CD14-positive monocyte (primary cell): ENCODE measurements around the gene VEPH1. TPM values are rescaled to one million over a fixed set of nuclear protein-coding genes. Genes with fewer than 3 reads are reported as not detected.

Experiments used
- DNase-seq, 3 donors: peaks; one replicate each; pipeline ENCODE4 v3.0.0-alpha.2; 2011 to 2022
- H2AFZ ChIP-seq: 2 replicates; pipeline ENCODE4 v1.6.0; 2012; ENCODE audit warnings: mild to moderate bottlenecking, low read depth, low read length, inconsistent platforms; ENCODE audit not compliant: insufficient read depth, poor library complexity, severe bottlenecking
- H3K27ac ChIP-seq, 2 donors: 1 replicate in 1 of 2; 2 replicates in 1 of 2; pipeline ENCODE4 v1.5.1; 2012 to 2013; ENCODE audit warnings: low read length in 2 of 2, control low read depth in 1 of 2, inconsistent platforms in 1 of 2, low read depth in 1 of 2, mild to moderate bottlenecking in 1 of 2
- H3K27me3 ChIP-seq, 2 donors: one replicate each; pipeline versions ENCODE4 v1.6.0 to v1.6.1; 2011 to 2013; ENCODE audit warnings: low read length in 2 of 2; ENCODE audit not compliant: control insufficient read depth in 2 of 2, insufficient read depth in 2 of 2
- H3K36me3 ChIP-seq, 2 donors: replicated peaks in 1 of 2; 1 replicate in 1 of 2; 2 replicates in 1 of 2; pipeline versions ENCODE4 v1.5.1 to v1.6.1; 2012 to 2013; ENCODE audit warnings: low read length in 2 of 2, control low read depth in 1 of 2, inconsistent platforms in 1 of 2, mild to moderate bottlenecking in 1 of 2; ENCODE audit not compliant: insufficient read depth in 2 of 2, control insufficient read depth in 1 of 2
- H3K4me1 ChIP-seq, 2 donors: 1 replicate in 1 of 2; 2 replicates in 1 of 2; pipeline versions ENCODE4 v1.5.1 to v1.6.1; 2012 to 2013; ENCODE audit warnings: low read length in 2 of 2, control low read depth in 1 of 2, inconsistent platforms in 1 of 2, mild to moderate bottlenecking in 1 of 2, moderate library complexity in 1 of 2; ENCODE audit not compliant: insufficient read depth in 2 of 2, control insufficient read depth in 1 of 2
- H3K4me2 ChIP-seq: replicated peaks from 2 replicates; pipeline ENCODE3; 2012; ENCODE audit warnings: low read length, moderate library complexity, mild to moderate bottlenecking; ENCODE audit not compliant: poor library complexity, severe bottlenecking; ENCODE audit errors: extremely low read depth
- H3K4me3 ChIP-seq, 3 experiments: fragments of 200-600 bp in 1 of 3; sonication (generic) in 1 of 3; replicated peaks in 1 of 3; 1 replicate in 2 of 3; 2 replicates in 1 of 3; pipeline ENCODE4 v1.5.1; 2011 to 2013; ENCODE audit warnings: low read length in 3 of 3, mild to moderate bottlenecking in 3 of 3, control low read depth in 2 of 3, low read depth in 2 of 3, inconsistent platforms in 1 of 3, moderate library complexity in 1 of 3
- H3K79me2 ChIP-seq: 2 replicates; pipeline ENCODE4 v1.6.0; 2012; ENCODE audit warnings: mild to moderate bottlenecking, control low read depth, inconsistent platforms, low read length, moderate library complexity; ENCODE audit not compliant: insufficient read depth
- H3K9ac ChIP-seq: 2 replicates; pipeline ENCODE4 v1.6.0; 2017; ENCODE audit warnings: low read length, mild to moderate bottlenecking; ENCODE audit not compliant: insufficient read depth, poor library complexity, severe bottlenecking
- H3K9me3 ChIP-seq, 2 donors: replicated peaks in 1 of 2; 1 replicate in 1 of 2; 2 replicates in 1 of 2; pipeline versions ENCODE4 v1.5.1 to v1.6.1; 2012 to 2013; ENCODE audit warnings: low read length in 2 of 2, control low read depth in 1 of 2; ENCODE audit not compliant: control insufficient read depth in 1 of 2, insufficient read depth in 1 of 2
- H4K20me1 ChIP-seq: 2 replicates; pipeline ENCODE4 v1.6.0; 2012; ENCODE audit warnings: mild to moderate bottlenecking, low read length, control low read depth, moderate library complexity; ENCODE audit not compliant: insufficient read depth
- H3K27ac Mint-ChIP-seq, 7 donors: one replicate each; pipeline ENCODE4 v1.8.0; 2020; ENCODE audit warnings: mild to moderate bottlenecking in 7 of 7, mixed read lengths in 7 of 7, moderate library complexity in 6 of 7, inconsistent platforms in 2 of 7
- H3K27me3 Mint-ChIP-seq, 3 donors: one replicate each; pipeline ENCODE4 v1.8.0; 2021 to 2022; ENCODE audit warnings: low read depth in 3 of 3, mild to moderate bottlenecking in 3 of 3, mixed read lengths in 3 of 3, moderate library complexity in 3 of 3, inconsistent platforms in 1 of 3
- H3K36me3 Mint-ChIP-seq, 2 donors: one replicate each; pipeline ENCODE4 v1.8.0; 2020; ENCODE audit warnings: mixed read lengths in 2 of 2, inconsistent platforms in 1 of 2, mild to moderate bottlenecking in 1 of 2
- H3K4me1 Mint-ChIP-seq: one replicate; pipeline ENCODE4 v1.8.0; 2020; ENCODE audit warnings: mild to moderate bottlenecking, mixed read lengths
- H3K4me3 Mint-ChIP-seq, 2 donors: one replicate each; pipeline ENCODE4 v1.8.0; 2020; ENCODE audit warnings: mild to moderate bottlenecking in 2 of 2, mixed read lengths in 2 of 2, moderate library complexity in 1 of 2
- H3K9me3 Mint-ChIP-seq, 7 donors: one replicate each; pipeline ENCODE4 v1.8.0; 2020 to 2022; ENCODE audit warnings: mixed read lengths in 7 of 7, mild to moderate bottlenecking in 6 of 7, moderate library complexity in 6 of 7, inconsistent platforms in 2 of 7
- WGBS: methylation state at CpG from one replicate; pipeline ENCODE4 v1.1.5; 2013; ENCODE audit warnings: missing lambda C conversion rate; ENCODE audit not compliant: insufficient coverage; 5-methylcytosine and 5-hydroxymethylcytosine counted together
- intact Hi-C, 2 donors: fragments of 100-400 bp; cut with micrococcal nuclease; formaldehyde crosslinking; loops; one replicate each; pipeline versions ENCODE4 v1.15.0 to v1.15.1; 2023
- polyA plus RNA-seq, 3 donors: library from polyadenylated mRNA; depleted of rRNA in 1 of 3; unstranded in 2 of 3; stranded (reverse) in 1 of 3; fragments of 300-500 nt in 2 of 3; fragments of >200 nt in 1 of 3; fragmentation: Illumina TruSeq in 2 of 3; gene quantifications; 1 replicate in 2 of 3; 2 replicates in 1 of 3; pipeline ENCODE4 v1.2.3, GENCODE V29; 2012 to 2021
- TF ChIP-seq, protein P1 (sequence below): fragments of 200-600 bp; IDR thresholded peaks from one replicate; pipeline ENCODE4 v1.8.0; 2022; ENCODE audit warnings: antibody characterized with exemption, mild to moderate bottlenecking

VEPH1 gene
- polyA plus RNA-seq, 3 donors: 0.44 TPM; not detected in 2

DNA sequence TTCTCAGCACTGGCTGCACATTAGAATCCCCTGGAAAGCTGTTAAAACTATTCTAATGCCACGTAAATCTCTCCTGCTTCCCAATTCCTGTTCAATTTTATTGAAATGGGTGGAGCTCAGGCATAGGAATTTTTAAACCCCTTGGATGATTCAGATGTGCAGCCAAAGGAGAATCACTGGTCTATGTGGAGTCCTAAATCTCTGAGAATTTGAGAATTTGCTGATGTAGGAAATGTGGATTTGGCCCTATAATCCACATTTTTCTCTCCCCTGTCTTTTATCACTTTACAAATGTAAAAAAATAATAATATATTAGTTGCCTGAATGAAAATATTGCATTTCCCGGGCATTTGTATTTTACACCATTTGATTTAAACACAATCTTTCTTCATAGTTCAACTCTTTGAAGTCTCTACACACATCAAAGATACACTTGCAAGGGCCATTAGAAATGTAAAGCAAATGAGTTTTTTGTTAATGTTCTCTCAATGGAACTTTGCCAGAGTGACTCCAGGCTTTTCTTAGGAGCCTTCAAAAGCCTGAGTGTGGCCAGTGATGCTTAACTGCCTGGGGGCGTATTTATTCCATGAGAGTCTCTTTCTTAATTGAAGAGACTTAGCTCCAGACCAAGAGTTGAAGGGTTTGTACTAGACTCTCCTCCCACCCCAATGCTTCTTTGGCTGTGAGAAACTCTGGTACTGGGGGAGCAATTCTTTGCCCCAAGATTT is 115.3 kb downstream of the VEPH1 start:
- TF ChIP-seq, protein P1, sequence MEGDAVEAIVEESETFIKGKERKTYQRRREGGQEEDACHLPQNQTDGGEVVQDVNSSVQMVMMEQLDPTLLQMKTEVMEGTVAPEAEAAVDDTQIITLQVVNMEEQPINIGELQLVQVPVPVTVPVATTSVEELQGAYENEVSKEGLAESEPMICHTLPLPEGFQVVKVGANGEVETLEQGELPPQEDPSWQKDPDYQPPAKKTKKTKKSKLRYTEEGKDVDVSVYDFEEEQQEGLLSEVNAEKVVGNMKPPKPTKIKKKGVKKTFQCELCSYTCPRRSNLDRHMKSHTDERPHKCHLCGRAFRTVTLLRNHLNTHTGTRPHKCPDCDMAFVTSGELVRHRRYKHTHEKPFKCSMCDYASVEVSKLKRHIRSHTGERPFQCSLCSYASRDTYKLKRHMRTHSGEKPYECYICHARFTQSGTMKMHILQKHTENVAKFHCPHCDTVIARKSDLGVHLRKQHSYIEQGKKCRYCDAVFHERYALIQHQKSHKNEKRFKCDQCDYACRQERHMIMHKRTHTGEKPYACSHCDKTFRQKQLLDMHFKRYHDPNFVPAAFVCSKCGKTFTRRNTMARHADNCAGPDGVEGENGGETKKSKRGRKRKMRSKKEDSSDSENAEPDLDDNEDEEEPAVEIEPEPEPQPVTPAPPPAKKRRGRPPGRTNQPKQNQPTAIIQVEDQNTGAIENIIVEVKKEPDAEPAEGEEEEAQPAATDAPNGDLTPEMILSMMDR: no peak
- no peaks in the 10 kb centered on the region for H3K4me1 ChIP-seq
- H2AFZ ChIP-seq: no peak overlapping the region
- H3K27ac ChIP-seq: no peak overlapping the region
- H3K27ac Mint-ChIP-seq: no peak overlapping the region
- peaks cover 2 to 7% (median 4%) of the 10 kb centered on the region in 7 donors for H3K9me3 Mint-ChIP-seq
- no peaks in the 10 kb centered on the region for H3K79me2 ChIP-seq
- DNase-seq: no peak
- no peak overlapping the region for H3K4me3 Mint-ChIP-seq
- H3K27me3 Mint-ChIP-seq: peaks cover 1 to 2% (median 1%) of the 10 kb centered on the region in 3 donors
- H3K4me2 ChIP-seq: no peak overlapping the region
- WGBS: no CpG with 5 or more reads among the region's 3 CpGs
- H3K4me3 ChIP-seq: no peak overlapping the region
- H3K36me3 ChIP-seq: no peaks in the 10 kb centered on the region
- H3K9me3 ChIP-seq: peaks cover 0 to 7% of the 10 kb centered on the region in 2 donors
- intact Hi-C loops: no loop called here
- H4K20me1 ChIP-seq: no peaks in the 10 kb centered on the region
- H3K4me1 Mint-ChIP-seq: no peaks in the 10 kb centered on the region
- no peaks in the 10 kb centered on the region for H3K27me3 ChIP-seq
- no peaks in the 10 kb centered on the region for H3K36me3 Mint-ChIP-seq
- no peak overlapping the region for H3K9ac ChIP-seq

GRCh38 chr3:157384491-157384890 is 118.7 kb downstream of the VEPH1 start:
- no CpG with 5 or more reads among the region's 3 CpGs for WGBS
- H2AFZ ChIP-seq: no peak overlapping the region
- no peak overlapping the region for H3K4me2 ChIP-seq
- Mint-ChIP-seq H3K9me3 (peaks cover 0 to 2% (median 0%) of the 10 kb centered on the region in 7 donors), H3K36me3 (no peaks in the 10 kb centered on the region), H3K4me3 (no peak overlapping the region), H3K4me1 (no peaks in the 10 kb centered on the region), H3K27ac (no peak overlapping the region), H3K27me3 (peaks cover 1 to 2% (median 1%) of the 10 kb centered on the region in 3 donors)
- no peaks in the 10 kb centered on the region for H3K36me3 ChIP-seq
- no peak overlapping the region for H3K4me3 ChIP-seq
- intact Hi-C loops: no loop called here
- H4K20me1 ChIP-seq: no peaks in the 10 kb centered on the region
- H3K27ac ChIP-seq: no peak overlapping the region
- H3K27me3 ChIP-seq: no peaks in the 10 kb centered on the region
- TF ChIP-seq, protein P1: no peak
- no peak for DNase-seq
- H3K79me2 ChIP-seq: no peaks in the 10 kb centered on the region
- H3K9ac ChIP-seq: no peak overlapping the region
- no peaks in the 10 kb centered on the region for H3K4me1 ChIP-seq
- H3K9me3 ChIP-seq: no peaks in the 10 kb centered on the region
